Amniotic epithelial cell (primary cell): ENCODE data around the gene MAGI2.

Experiments
- DNase-seq: peaks from one replicate; pipeline ENCODE4 v3.0.0-alpha.2; 2010; ENCODE audit warnings: low read depth

MAGI2 gene

GRCh38 chr7:78718212-78718611 lies 735.3 kb downstream of the MAGI2 start:
- DNase-seq = no peak

GRCh38 chr7:78716876-78717275 lies 736.6 kb downstream of the MAGI2 start:
- DNase-seq = peak; percentile 35

GRCh38 chr7:78714356-78714755 lies 739.1 kb downstream of the MAGI2 start:
- DNase-seq = no peak

GRCh38 chr7:78712111-78712510 lies 741.4 kb downstream of the MAGI2 start:
- no peak for DNase-seq

- no peak for DNase-seq
Observed at GRCh38 chr7:78709658-78710057, 743.8 kb downstream of the MAGI2 start.

GRCh38 chr7:78704504-78704903 lies 749.0 kb downstream of the MAGI2 start:
- no peak for DNase-seq

- peak; percentile 14 for DNase-seq
Observed at GRCh38 chr7:78703391-78703790, 750.1 kb downstream of the MAGI2 start.

- DNase-seq = peak; percentile 86
Observed at GRCh38 chr7:78702770-78703169, 750.7 kb downstream of the MAGI2 start.

- DNase-seq = no peak
Observed at GRCh38 chr7:78695826-78696225, 757.6 kb downstream of the MAGI2 start.

- DNase-seq = no peak
Observed at GRCh38 chr7:78691584-78691983, 761.9 kb downstream of the MAGI2 start.

- DNase-seq = peak; percentile 36
Observed at GRCh38 chr7:78690174-78690573, 763.3 kb downstream of the MAGI2 start.

GRCh38 chr7:78688376-78688775 lies 765.1 kb downstream of the MAGI2 start:
- no peak for DNase-seq

- DNase-seq = no peak
Observed at GRCh38 chr7:78686189-78686588, 767.3 kb downstream of the MAGI2 start.

GRCh38 chr7:78684201-78684600 lies 769.3 kb downstream of the MAGI2 start:
- no peak for DNase-seq

GRCh38 chr7:78683566-78683965 lies 769.9 kb downstream of the MAGI2 start:
- no peak for DNase-seq

- DNase-seq = no peak
Observed at GRCh38 chr7:78679112-78679876, 774.2 kb downstream of the MAGI2 start.

GRCh38 chr7:78677391-78677790 lies 776.1 kb downstream of the MAGI2 start:
- no peak for DNase-seq

GRCh38 chr7:78675511-78675910 lies 778.0 kb downstream of the MAGI2 start:
- DNase-seq = no peak

- no peak for DNase-seq
Observed at GRCh38 chr7:78673272-78673671, 780.2 kb downstream of the MAGI2 start.

- no peak for DNase-seq
Observed at GRCh38 chr7:78662939-78663338, 790.5 kb downstream of the MAGI2 start.

- no peak for DNase-seq
Observed at GRCh38 chr7:78649976-78650375, 803.5 kb downstream of the MAGI2 start.

GRCh38 chr7:78649236-78649635 lies 804.2 kb downstream of the MAGI2 start:
- no peak for DNase-seq

GRCh38 chr7:78642751-78643150 lies 810.7 kb downstream of the MAGI2 start:
- no peak for DNase-seq

- no peak for DNase-seq
Observed at GRCh38 chr7:78638364-78638763, 815.1 kb downstream of the MAGI2 start.
